UCSD-AML1 (cell line): ENCODE measurements around the gene FAM83E.
"Not testable (repeated sequence)": the region's sequence is repeated elsewhere in the genome, so short reads cannot be mapped to it uniquely, and the experiment has no call there.

Source experiments
- DNase-seq: peaks from one replicate; lab custom pipeline; 2025; ENCODE audit not compliant: unreplicated experiment; lab: John Stamatoyannopoulos, UW

The FAM83E gene

GRCh38 chr19:48614436-48615230, at the start of gene FAM83E:
Gene FAM83E, minus strand, starts transcription at chr19:48615076. Its CDS starts 1,704 bp downstream, at chr19:48613372.
- DNase-seq = no peak

GRCh38 chr19:48664476-48664875, 49.6 kb upstream of the FAM83E start:
- no peak for DNase-seq

GRCh38 chr19:48663667-48664066, 48.8 kb upstream of the FAM83E start:
- no peak for DNase-seq

GRCh38 chr19:48661711-48662090, 46.8 kb upstream of the FAM83E start:
- DNase-seq = no peak

- DNase-seq = peak; percentile 86
Observed at GRCh38 chr19:48660852-48661710, 46.2 kb upstream of the FAM83E start.

- no peak for DNase-seq
Observed at GRCh38 chr19:48659768-48660167, 44.9 kb upstream of the FAM83E start.

- no peak for DNase-seq
Observed at GRCh38 chr19:48658483-48658882, 43.6 kb upstream of the FAM83E start.

- not testable (repeated sequence) for DNase-seq
Observed at GRCh38 chr19:48657828-48658227, 43.0 kb upstream of the FAM83E start.

GRCh38 chr19:48656840-48657474, 42.1 kb upstream of the FAM83E start:
- DNase-seq = no peak

GRCh38 chr19:48654299-48655059, 39.6 kb upstream of the FAM83E start:
- DNase-seq = no peak

- no peak for DNase-seq
Observed at GRCh38 chr19:48651683-48652048, 36.8 kb upstream of the FAM83E start.

- no peak for DNase-seq
Observed at GRCh38 chr19:48650974-48651682, 36.3 kb upstream of the FAM83E start.

- DNase-seq = no peak
Observed at GRCh38 chr19:48648134-48648533, 33.3 kb upstream of the FAM83E start.

GRCh38 chr19:48646722-48647216, 31.9 kb upstream of the FAM83E start:
- DNase-seq = no peak

GRCh38 chr19:48646001-48646721, 31.3 kb upstream of the FAM83E start, which contains the start of gene CA11:
Gene CA11, minus strand, starts transcription at chr19:48646187. Its CDS starts 555 bp downstream, at chr19:48645632.
- DNase-seq = peak; percentile 88

- no peak for DNase-seq
Observed at GRCh38 chr19:48645620-48646000, 30.7 kb upstream of the FAM83E start.

- DNase-seq = peak; percentile 68
Observed at GRCh38 chr19:48644839-48645619, 30.2 kb upstream of the FAM83E start.

GRCh38 chr19:48644355-48644754, 29.5 kb upstream of the FAM83E start:
- no peak for DNase-seq

- DNase-seq = no peak
Observed at GRCh38 chr19:48642862-48643261, 28.0 kb upstream of the FAM83E start.
